GM19238 (cell line): ENCODE results near the gene NKX6-1.

Experiments
- DNase-seq: peaks from one replicate; pipeline ENCODE4 v3.0.0; 2011; ENCODE audit warnings: low spot score; ENCODE audit not compliant: insufficient read length

NKX6-1 gene

GRCh38 chr4:84498203-84498934 is 723 bp downstream of the NKX6-1 start:
- no peak for DNase-seq

DNA sequence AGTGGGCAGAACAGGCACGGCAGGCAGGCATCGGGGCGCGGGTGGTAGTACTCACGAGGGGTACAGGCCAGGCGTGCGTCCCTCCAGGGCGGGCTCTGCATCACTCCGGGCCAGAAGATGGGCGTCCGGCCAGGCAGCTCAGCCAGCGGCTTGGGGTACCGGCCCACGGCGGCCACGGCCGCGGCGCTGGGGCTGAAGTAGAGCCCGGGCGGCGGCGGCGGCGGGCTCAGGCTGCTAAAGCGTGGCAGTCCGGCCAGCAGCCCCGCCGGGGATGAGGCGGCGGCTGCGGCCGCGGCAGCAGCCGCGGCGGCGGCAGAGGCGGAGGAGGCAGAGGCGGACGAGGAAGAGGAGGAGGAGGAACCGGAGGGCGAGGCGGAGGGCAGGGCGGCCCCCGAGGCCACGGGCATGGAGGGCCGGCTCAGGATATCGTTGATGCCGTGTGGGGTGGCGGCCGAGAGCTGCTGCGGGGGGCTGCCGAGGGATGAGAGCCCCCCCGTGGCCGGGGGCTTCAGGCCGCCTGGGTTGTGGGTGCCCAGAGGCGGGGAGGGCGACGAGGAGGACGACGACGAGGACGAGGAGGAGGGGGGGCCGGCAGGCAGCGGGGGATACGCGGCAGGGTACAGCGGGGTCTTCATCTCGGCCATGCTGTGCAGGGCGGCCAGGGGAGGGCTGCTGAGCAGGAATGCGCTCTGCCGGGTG is 1.4 kb downstream of the NKX6-1 start:
- DNase-seq: no peak

DNA sequence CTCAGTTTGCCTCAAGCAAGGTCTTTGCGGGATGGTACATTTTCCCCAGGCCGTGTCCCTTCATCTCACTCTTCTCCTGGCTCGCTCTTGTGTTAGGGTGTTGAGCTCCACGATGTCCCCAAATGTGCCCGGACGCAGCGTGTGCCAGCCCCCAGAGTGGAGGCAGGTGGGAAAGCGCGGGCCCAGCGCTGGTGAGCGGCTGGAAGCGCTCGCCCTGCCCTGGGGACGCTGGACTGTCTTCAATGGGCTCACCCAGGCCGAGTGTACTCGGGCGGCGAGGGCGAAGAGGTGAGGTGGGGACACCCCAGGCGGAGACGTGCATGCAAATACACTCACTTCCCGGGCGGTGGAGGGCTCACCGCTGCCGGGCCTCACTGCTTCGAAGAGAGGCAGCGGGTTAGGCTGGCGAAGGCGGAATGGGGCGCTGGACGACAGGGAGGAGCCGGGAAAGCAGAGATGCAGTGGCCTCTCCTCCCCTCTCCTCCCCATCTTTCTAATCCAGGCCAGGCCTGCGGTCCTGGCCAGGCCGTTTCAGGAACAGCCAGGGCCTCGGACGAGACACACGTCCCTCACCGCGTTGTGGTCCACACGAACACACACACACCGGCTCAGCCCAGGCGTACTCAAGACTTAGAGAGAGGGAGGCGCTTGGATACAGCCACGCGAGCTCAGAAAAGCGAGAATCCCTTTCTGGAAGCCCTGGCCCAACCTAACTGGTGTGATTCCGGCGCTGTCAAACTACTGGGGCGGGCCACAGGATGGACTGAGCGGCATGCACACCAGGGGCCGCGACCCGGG is 2.2 kb downstream of the NKX6-1 start:
- no peak for DNase-seq

DNA sequence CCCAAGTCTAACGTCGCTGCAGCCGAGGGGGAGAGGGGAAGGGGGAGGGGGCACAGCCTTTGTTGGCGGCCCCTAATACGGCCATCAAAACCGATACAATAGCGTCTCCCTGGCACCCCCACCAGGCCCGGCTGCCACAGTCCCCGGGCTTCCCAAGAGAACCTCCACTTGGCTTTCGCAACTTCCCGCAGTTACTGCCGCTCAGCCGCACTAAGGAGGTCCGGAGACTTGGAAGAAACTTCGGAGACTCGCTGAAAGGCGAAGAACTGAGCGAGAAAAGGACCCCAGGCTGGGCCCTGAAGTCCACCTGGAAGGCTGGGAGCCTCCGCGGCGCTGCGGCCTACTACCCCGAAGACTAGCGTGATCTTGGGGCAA is 2.8 kb downstream of the NKX6-1 start:
- DNase-seq: no peak

DNA sequence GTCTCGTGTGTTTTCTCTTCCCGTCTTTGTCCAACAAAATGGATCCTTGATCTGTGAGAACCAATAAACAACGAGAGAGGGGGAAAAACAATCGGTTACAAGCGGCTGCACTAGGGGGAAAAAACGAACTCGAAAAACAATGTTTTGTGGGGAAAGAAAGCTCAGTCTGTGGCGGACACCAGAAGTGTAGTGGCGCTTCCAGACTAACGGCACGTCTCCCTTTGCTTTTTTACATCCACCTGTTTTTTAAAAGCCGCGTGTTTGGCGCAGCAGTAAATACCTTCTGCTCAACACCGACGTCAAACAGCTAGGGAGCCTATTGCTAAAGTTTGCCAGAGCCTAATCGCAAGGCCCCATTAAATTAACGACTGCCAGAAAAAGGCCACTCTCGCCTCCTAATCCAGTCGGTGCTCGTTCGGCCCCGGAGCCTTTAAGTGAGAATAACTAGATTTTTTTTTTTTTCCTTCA is 3.3 kb downstream of the NKX6-1 start:
- DNase-seq: no peak

- DNase-seq: no peak
These were observed 3.8 kb downstream of the NKX6-1 start for GRCh38 chr4:84495118-84495793.

GRCh38 chr4:84494531-84494930 is 4.6 kb downstream of the NKX6-1 start:
- DNase-seq: no peak

DNA sequence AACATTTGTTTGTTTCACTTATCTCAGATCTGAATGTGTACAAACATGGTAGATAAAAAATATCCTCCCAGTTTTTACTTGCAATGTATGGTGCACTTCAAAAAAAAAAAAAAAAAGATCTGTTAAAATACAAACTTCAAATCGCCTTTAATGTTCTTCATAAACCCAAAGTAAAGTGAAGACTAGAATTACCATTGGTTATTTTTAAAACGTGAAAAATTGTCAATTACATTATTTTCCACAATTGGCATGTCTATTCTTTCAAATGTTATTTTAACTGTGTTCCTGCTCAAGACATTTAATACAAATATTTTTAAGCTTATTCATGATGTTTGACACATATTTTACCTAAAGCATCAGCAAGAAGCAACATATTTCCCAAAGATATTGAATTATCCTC is 5.0 kb downstream of the NKX6-1 start:
- DNase-seq: no peak

DNA sequence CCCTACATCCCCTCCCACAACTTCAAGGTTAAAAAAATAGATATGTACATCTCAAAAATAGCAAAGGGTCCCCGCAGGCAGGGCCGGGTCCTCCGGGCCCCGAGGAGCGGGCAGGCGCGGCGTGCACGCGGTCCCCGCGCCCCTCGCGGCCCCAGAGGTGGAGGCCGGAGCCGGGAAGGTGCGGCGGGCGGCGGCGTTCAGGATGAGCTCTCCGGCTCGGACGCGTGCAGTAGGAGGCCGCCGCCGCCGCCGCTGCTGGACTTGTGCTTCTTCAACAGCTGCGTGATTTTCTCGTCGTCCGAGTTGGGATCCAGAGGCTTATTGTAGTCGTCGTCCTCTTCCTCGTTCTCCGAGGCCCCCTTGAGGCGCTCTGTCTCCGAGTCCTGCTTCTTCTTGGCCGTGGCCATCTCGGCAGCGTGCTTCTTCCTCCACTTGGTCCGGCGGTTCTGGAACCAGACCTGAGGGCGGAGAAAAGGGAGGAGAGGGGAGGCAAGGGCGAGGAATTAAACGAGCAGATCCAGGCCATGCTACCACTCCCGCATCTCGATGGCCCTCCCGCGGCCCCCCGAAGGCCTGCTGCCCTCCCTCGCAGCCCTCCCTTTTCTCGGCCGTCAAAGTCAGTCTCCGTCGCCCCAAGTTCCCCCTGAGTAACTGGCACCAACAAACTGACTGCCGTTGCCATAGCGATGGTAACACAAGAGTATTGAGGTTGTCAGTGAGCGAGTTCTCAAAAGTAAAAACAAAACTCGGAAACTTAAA is 5.8 kb downstream of the NKX6-1 start:
- DNase-seq: no peak

GRCh38 chr4:84492737-84493091 is 6.4 kb downstream of the NKX6-1 start:
- no peak for DNase-seq

- no peak for DNase-seq
These were observed 6.8 kb downstream of the NKX6-1 start for GRCh38 chr4:84492290-84492689.

DNA sequence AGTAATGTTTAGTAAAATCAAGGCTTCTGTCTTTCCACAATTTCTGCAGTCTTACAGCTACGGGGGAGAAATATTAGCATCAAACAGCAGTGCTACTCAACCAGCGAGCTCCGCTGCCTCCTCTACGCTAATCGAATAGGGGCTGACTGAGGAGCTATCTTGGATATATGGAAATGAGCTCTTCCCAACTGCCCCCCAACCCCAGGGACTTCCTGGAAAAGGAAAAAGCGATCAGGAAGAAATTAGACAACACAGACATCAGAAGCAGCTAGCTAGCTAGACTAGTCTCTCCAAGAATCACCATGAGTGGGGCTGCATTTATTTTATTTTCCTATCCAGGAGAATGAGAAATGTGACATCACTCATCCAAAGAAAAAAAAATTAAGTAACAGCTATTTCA is 7.6 kb downstream of the NKX6-1 start:
- no peak for DNase-seq

DNA sequence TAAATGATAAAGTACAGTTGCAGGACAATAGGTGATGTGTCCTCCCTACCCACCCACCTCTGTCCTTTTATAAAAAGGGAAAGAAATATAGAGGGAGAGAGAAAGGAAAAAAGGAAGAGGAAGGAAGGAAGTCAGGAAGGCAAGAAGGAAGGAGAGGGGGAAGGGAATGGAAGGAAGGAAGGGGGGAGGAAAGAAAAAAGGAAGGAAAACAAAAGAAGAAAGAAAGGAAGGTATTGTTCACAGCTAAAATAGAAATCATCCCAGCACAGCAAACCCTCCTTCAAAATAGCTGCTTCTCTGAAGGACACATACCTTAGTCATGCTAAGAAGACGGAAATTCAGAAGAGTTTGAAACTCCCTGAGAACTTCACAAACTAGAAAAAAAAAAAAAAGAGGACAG is 8.4 kb downstream of the NKX6-1 start:
- DNase-seq: no peak

DNA sequence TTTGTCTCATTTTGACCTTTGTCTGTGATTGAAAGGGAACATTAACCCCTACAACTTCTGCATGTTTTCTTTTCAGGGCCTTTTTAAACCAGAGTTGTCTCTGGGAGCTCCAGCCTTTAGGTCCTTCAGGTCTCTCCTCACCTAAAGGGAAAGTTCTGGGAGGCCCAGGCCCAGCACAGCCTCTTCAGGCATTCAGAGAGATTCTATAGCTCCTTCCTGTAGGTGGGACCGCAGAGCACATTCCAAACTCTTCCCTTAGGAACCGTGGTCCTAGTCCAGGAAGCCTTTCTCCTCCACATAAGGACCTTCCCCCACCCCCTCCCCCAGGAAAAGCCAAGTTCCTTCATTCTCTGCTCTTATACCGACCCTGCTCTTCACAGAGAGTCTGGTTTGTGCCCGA is 14.9 kb downstream of the NKX6-1 start:
- no peak for DNase-seq

- no peak for DNase-seq
These were observed 15.4 kb downstream of the NKX6-1 start for GRCh38 chr4:84483688-84484087.

GRCh38 chr4:84482564-84483563 is 16.2 kb downstream of the NKX6-1 start:
- DNase-seq: no peak

DNA sequence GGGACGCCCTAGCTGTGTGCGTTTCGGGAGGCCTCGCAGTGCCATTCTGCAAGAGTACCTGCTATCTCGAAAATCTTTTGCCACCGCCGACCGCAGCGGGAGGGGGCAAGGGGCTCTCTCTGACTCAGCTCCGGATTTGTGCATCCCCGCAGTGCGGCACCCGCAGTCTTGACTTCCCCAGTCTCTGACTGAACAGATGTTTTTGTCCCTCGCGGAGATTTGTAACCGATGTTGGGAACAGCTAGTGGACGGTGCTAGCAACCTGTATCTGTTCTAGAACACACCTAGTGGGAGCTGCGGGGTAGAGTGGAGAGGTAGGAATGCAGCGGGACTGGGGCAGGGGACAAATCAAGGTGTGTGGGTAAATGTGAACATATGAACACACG is 17.2 kb downstream of the NKX6-1 start:
- DNase-seq: no peak

GRCh38 chr4:84481077-84481859 is 17.8 kb downstream of the NKX6-1 start:
- no peak for DNase-seq

DNA sequence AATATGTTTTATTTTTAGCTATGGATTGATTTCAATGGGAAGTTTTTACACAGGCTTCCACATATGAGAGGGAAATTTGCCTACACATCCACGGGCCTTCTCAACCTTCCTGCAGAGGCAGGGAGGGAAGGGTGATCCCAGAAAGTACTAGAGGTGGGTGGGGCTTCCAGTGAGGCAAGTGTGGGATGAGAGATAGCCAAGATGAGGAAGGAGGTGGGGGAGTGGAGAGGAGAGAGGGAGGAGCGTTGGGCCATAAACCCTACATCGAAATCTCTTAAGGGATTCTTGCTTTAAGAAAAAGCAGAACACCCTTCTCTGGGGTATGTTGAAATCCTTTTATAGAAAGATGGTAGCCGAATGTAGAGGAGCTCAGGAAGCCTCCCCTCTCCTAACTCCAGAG is 19.0 kb downstream of the NKX6-1 start:
- no peak for DNase-seq
